ENCODE data around the gene PROP1. TPM values are rescaled to one million over a fixed set of nuclear protein-coding genes. Genes with fewer than 3 reads are reported as not detected.
A peak's percentile ranks its signal among the peaks of the same experiment; 100 is the strongest.

PROP1 gene
- total RNA-seq, 2 donors from 2014 or later, result not detected

- no peaks in the 10 kb centered on the region for H3K36me3 ChIP-seq (replicated peaks in 1 of 2; ENCODE audit: insufficient read depth in 1 of 2, low read depth in 2 of 2)
- TF ChIP-seq POLR2A (IDR thresholded peaks at IDR 0.05), result no peak
- TF ChIP-seq, protein P1, sequence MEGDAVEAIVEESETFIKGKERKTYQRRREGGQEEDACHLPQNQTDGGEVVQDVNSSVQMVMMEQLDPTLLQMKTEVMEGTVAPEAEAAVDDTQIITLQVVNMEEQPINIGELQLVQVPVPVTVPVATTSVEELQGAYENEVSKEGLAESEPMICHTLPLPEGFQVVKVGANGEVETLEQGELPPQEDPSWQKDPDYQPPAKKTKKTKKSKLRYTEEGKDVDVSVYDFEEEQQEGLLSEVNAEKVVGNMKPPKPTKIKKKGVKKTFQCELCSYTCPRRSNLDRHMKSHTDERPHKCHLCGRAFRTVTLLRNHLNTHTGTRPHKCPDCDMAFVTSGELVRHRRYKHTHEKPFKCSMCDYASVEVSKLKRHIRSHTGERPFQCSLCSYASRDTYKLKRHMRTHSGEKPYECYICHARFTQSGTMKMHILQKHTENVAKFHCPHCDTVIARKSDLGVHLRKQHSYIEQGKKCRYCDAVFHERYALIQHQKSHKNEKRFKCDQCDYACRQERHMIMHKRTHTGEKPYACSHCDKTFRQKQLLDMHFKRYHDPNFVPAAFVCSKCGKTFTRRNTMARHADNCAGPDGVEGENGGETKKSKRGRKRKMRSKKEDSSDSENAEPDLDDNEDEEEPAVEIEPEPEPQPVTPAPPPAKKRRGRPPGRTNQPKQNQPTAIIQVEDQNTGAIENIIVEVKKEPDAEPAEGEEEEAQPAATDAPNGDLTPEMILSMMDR (IDR thresholded peaks at IDR 0.05), result no peak
- DNase-seq, result no peak
- H3K4me3 ChIP-seq, result no peak overlapping the region
- peaks cover 10% of the 10 kb centered on the region for H3K4me1 ChIP-seq
- no peaks in the 10 kb centered on the region for H3K9me3 ChIP-seq
- intact Hi-C loops (cut with DNase I), result no loop called here
- WGBS, 2 donors, result 5 to 13% methylated on average over 18 to 44 of the region's 47 CpGs
- no peak overlapping the region for H3K27ac ChIP-seq
- no peak for ATAC-seq
- no peaks in the 10 kb centered on the region for H3K27me3 ChIP-seq
These were observed 11.3 kb downstream of the PROP1 start for GRCh38 chr5:177984584-177985206.

DNA sequence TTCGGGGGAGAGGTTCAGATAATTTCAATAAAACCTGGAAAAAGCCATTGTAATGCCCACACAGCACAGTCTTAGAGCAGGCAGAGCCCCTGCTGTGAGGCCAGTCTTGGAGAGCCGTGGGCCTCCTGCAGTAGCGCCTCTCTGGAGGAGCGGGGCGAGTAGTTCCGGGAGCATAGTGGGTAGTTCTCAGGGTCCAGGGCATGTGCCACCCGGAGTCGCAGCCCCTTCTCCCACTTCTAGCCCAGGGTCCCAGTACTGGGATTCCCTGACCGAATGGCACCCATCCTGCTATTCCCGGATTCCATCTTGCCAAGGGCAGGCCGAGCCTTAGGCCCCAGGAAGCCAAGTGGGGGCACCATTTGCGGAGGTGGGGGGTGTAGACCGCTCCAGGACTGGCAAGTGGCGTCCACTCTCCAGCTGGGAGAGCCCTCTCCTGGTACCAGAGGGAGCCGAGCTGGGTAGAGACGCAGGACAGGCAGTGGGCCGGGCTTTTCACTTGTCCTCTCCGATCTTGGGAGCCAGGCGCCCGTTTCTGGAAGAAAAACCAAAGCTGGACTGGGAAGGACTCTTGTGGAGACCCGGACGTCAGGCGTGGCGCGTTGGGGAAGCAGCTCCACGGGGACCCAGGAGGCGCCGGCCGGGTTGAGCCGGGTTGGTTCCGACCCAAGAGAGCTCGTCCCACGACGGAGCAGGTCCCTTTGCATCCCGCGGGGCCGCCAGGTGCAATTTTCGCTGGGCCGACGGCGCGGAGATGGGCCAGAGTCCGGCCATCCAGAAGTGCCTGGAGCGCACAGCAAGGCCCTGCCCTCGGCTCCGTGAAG, 12.1 kb downstream of the PROP1 start:
- TF ChIP-seq, protein P1 (IDR thresholded peaks at IDR 0.05), result no peak
- TF ChIP-seq POLR2A (IDR thresholded peaks at IDR 0.05), result no peak
- H3K27ac ChIP-seq, result no peak overlapping the region
- intact Hi-C loops (cut with DNase I), result no loop called here
- 30 to 46% methylated on average over 8 to 46 of the region's 46 CpGs for WGBS, 2 donors
- no peak overlapping the region for H3K4me3 ChIP-seq
- DNase-seq, result no peak
- ATAC-seq, result no peak
- peaks cover 10% of the 10 kb centered on the region for H3K4me1 ChIP-seq
- no peaks in the 10 kb centered on the region for H3K36me3 ChIP-seq (replicated peaks in 1 of 2; ENCODE audit: insufficient read depth in 1 of 2, low read depth in 2 of 2)
- no peaks in the 10 kb centered on the region for H3K27me3 ChIP-seq
- H3K9me3 ChIP-seq, result no peaks in the 10 kb centered on the region

GRCh38 chr5:177982956-177983355, 13.1 kb downstream of the PROP1 start:
- WGBS, 2 donors, result 80 to 90% methylated on average over 5 of the region's 5 CpGs
- ATAC-seq (no peak), DNase-seq (no peak)
- TF ChIP-seq, protein P1 (IDR thresholded peaks at IDR 0.05), result no peak
- TF ChIP-seq POLR2A (IDR thresholded peaks at IDR 0.05), result no peak
- no peaks in the 10 kb centered on the region for H3K27me3 ChIP-seq
- intact Hi-C loops (cut with DNase I), result no loop called here
- no peaks in the 10 kb centered on the region for H3K36me3 ChIP-seq (replicated peaks in 1 of 2; ENCODE audit: insufficient read depth in 1 of 2, low read depth in 2 of 2)
- H3K4me3 ChIP-seq, result no peak overlapping the region
- H3K4me1 ChIP-seq, result peaks cover 10% of the 10 kb centered on the region
- no peaks in the 10 kb centered on the region for H3K9me3 ChIP-seq
- H3K27ac ChIP-seq, result no peak overlapping the region

DNA sequence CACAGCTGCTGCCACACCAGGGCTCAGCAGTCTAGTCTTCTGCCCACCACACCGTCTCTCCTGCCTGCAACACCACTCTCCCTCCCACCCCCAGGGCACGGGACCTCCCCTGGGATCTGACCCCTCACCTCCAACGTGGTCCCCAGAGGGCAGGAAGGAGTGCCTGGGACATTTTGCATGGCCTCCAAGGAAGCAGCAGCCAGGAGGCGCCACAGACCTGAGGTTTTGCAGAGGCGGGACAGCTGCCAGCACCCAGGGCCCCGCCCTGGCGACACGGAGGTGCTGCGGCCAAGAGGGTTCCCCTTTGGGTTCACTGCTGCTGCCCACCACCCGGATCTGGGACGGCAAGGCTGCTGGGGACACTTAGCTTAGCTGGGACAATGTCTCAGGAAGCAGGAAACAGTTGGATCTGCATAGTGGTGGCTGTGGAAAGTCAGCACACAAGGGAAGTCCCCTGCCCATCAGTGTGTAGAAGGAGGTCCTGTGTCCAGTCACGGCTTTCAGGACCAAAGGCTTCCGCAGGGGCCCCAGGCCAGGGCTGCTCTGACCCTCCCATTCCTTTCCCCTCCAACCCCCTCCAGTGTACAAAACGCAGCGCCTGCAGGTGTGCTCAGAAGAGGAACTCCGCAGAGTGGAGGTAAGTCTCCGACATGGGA, 13.8 kb downstream of the PROP1 start:
- DNase-seq, result peak; percentile 53 to 74 (median 64)

More for the DNA sequence above, 13.8 kb downstream of the PROP1 start:
- Histone ChIP-seq H3K27ac (no peak overlapping the region), H3K9me3 (no peaks in the 10 kb centered on the region), H3K27me3 (no peaks in the 10 kb centered on the region), H3K4me3 (no peak overlapping the region), H3K4me1 (peaks cover 10% of the 10 kb centered on the region), H3K36me3 (replicated peaks in 1 of 2; ENCODE audit: insufficient read depth in 1 of 2, low read depth in 2 of 2) (no peaks in the 10 kb centered on the region)
- no peak for TF ChIP-seq POLR2A (IDR thresholded peaks at IDR 0.05)
- TF ChIP-seq, protein P1 (IDR thresholded peaks at IDR 0.05), result peak; percentile 15 to 74 (median 60)
- 22 to 25% methylated on average over 11 to 17 of the region's 17 CpGs for WGBS, 2 donors
- peak; percentile 38 for ATAC-seq
- intact Hi-C loops (cut with DNase I), result no loop called here
